ENCODE data around the gene CLIC5. TPM values are rescaled to one million over a fixed set of nuclear protein-coding genes. Genes with fewer than 3 reads are reported as not detected.

Gene CLIC5
- polyA plus RNA-seq, 1 donor from 2014 or later, result 0.22 TPM

DNA sequence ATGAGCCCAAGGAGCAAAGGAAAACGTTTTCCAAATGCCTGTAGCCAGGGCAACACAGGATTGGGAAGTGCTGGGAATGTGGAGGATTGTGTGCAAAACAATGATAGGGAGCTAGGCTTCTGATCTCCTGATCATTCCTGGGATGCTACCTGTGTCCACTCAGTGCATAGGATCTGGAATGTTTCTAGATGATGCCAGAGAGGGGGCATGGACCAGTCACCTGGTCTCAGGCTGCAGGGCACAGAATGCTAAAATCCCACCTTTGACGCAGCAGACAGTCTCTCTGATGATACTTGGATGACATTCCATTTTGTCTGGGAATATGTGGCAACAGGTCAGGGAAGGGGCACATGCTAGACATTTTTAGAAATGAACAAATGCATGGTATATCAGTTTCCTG, 128.9 kb downstream of the CLIC5 start:
- Histone ChIP-seq H4K20me1 (ENCODE audit: insufficient read depth) (no peaks in the 10 kb centered on the region), H3K9me3 (ENCODE audit: low read length) (no peaks in the 10 kb centered on the region), H3K9me2 (ENCODE audit: insufficient read depth, low read length) (no peaks in the 10 kb centered on the region), H3K4me3 (ENCODE audit: low read length) (no peak overlapping the region), H3K27me3 (ENCODE audit: insufficient read depth, low read depth, low read length) (no peaks in the 10 kb centered on the region), H3K4me2 (ENCODE audit: low read length) (no peak overlapping the region), H2AFZ (ENCODE audit: low read depth, low read length) (no peak overlapping the region), H3F3A (ENCODE audit: insufficient read depth, low read length, poor library complexity, severe bottlenecking) (no peaks in the 10 kb centered on the region), H3K9ac (ENCODE audit: low read length) (no peak overlapping the region), H3K27ac (ENCODE audit: low read length) (no peak overlapping the region), H3K36me3 (ENCODE audit: insufficient read depth, low read length) (no peaks in the 10 kb centered on the region), H3K79me2 (replicated peaks; ENCODE audit: insufficient read depth, low read length) (no peaks in the 10 kb centered on the region)
- TF ChIP-seq MXI1 (conservative IDR thresholded peaks at IDR 0.05; ENCODE audit: poor library complexity, severe bottlenecking), result no peak
- TF ChIP-seq, protein P1, sequence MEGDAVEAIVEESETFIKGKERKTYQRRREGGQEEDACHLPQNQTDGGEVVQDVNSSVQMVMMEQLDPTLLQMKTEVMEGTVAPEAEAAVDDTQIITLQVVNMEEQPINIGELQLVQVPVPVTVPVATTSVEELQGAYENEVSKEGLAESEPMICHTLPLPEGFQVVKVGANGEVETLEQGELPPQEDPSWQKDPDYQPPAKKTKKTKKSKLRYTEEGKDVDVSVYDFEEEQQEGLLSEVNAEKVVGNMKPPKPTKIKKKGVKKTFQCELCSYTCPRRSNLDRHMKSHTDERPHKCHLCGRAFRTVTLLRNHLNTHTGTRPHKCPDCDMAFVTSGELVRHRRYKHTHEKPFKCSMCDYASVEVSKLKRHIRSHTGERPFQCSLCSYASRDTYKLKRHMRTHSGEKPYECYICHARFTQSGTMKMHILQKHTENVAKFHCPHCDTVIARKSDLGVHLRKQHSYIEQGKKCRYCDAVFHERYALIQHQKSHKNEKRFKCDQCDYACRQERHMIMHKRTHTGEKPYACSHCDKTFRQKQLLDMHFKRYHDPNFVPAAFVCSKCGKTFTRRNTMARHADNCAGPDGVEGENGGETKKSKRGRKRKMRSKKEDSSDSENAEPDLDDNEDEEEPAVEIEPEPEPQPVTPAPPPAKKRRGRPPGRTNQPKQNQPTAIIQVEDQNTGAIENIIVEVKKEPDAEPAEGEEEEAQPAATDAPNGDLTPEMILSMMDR (IDR thresholded peaks at IDR 0.05; ENCODE audit: poor library complexity, severe bottlenecking), result no peak
- no peak for TF ChIP-seq TAF1 (IDR thresholded peaks at IDR 0.05; ENCODE audit: low read depth)
- no peak for TF ChIP-seq SMC3 (conservative IDR thresholded peaks at IDR 0.05; ENCODE audit: poor library complexity)
- TF ChIP-seq RAD21 (conservative IDR thresholded peaks at IDR 0.05), result no peak
- no peak for TF ChIP-seq EP300 (conservative IDR thresholded peaks at IDR 0.05; ENCODE audit: poor library complexity, severe bottlenecking)
- no peak for TF ChIP-seq POLR2AphosphoS5 (IDR thresholded peaks at IDR 0.05)
- TF ChIP-seq, protein P2, sequence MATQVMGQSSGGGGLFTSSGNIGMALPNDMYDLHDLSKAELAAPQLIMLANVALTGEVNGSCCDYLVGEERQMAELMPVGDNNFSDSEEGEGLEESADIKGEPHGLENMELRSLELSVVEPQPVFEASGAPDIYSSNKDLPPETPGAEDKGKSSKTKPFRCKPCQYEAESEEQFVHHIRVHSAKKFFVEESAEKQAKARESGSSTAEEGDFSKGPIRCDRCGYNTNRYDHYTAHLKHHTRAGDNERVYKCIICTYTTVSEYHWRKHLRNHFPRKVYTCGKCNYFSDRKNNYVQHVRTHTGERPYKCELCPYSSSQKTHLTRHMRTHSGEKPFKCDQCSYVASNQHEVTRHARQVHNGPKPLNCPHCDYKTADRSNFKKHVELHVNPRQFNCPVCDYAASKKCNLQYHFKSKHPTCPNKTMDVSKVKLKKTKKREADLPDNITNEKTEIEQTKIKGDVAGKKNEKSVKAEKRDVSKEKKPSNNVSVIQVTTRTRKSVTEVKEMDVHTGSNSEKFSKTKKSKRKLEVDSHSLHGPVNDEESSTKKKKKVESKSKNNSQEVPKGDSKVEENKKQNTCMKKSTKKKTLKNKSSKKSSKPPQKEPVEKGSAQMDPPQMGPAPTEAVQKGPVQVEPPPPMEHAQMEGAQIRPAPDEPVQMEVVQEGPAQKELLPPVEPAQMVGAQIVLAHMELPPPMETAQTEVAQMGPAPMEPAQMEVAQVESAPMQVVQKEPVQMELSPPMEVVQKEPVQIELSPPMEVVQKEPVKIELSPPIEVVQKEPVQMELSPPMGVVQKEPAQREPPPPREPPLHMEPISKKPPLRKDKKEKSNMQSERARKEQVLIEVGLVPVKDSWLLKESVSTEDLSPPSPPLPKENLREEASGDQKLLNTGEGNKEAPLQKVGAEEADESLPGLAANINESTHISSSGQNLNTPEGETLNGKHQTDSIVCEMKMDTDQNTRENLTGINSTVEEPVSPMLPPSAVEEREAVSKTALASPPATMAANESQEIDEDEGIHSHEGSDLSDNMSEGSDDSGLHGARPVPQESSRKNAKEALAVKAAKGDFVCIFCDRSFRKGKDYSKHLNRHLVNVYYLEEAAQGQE (IDR thresholded peaks at IDR 0.05; ENCODE audit: borderline replicate concordance), result no peak
- no peak for TF ChIP-seq EZH2 (IDR thresholded peaks at IDR 0.05; ENCODE audit: borderline replicate concordance, insufficient read depth, low read length, poor library complexity, severe bottlenecking)

DNA sequence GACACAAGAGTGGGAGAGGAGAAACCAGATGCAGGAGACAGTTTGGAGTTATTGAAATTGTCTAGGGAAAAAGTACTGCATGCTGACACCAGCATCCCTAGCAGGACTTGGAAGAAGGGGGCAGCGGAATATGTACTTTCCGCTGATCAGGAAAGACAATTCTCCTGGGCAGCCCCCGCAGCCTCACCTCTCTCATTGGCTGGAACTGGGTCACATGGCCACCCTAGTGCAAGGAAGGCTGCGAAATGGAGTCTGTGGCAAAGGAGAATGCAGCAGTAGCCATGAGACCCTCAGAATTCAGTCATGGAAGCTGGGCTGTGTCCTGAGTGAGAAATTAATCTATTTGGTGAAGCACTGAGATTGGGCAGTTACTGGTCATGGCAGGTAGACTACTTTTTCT, 131.3 kb downstream of the CLIC5 start:
- Histone ChIP-seq H3F3A (ENCODE audit: insufficient read depth, low read length, poor library complexity, severe bottlenecking) (no peaks in the 10 kb centered on the region), H2AFZ (ENCODE audit: low read depth, low read length) (no peak overlapping the region), H3K27ac (ENCODE audit: low read length) (no peak overlapping the region), H3K79me2 (replicated peaks; ENCODE audit: insufficient read depth, low read length) (no peaks in the 10 kb centered on the region), H3K4me3 (ENCODE audit: low read length) (no peak overlapping the region), H3K9ac (ENCODE audit: low read length) (no peak overlapping the region), H4K20me1 (ENCODE audit: insufficient read depth) (no peaks in the 10 kb centered on the region), H3K36me3 (ENCODE audit: insufficient read depth, low read length) (no peaks in the 10 kb centered on the region), H3K9me2 (ENCODE audit: insufficient read depth, low read length) (no peaks in the 10 kb centered on the region), H3K27me3 (ENCODE audit: insufficient read depth, low read depth, low read length) (no peaks in the 10 kb centered on the region), H3K4me2 (ENCODE audit: low read length) (no peak overlapping the region), H3K9me3 (ENCODE audit: low read length) (no peaks in the 10 kb centered on the region)
- TF ChIP-seq TAF1 (IDR thresholded peaks at IDR 0.05; ENCODE audit: low read depth) (no peak), SMC3 (conservative IDR thresholded peaks at IDR 0.05; ENCODE audit: poor library complexity) (no peak), EZH2 (IDR thresholded peaks at IDR 0.05; ENCODE audit: borderline replicate concordance, insufficient read depth, low read length, poor library complexity, severe bottlenecking) (no peak), RAD21 (conservative IDR thresholded peaks at IDR 0.05) (no peak), EP300 (conservative IDR thresholded peaks at IDR 0.05; ENCODE audit: poor library complexity, severe bottlenecking) (no peak), POLR2AphosphoS5 (IDR thresholded peaks at IDR 0.05) (no peak), MXI1 (conservative IDR thresholded peaks at IDR 0.05; ENCODE audit: poor library complexity, severe bottlenecking) (no peak)
- TF ChIP-seq, protein P2 (IDR thresholded peaks at IDR 0.05; ENCODE audit: borderline replicate concordance), result no peak
- TF ChIP-seq, protein P1 (IDR thresholded peaks at IDR 0.05; ENCODE audit: poor library complexity, severe bottlenecking), result no peak
